Heart right ventricle (tissue), 16 donors: ENCODE measurements around the gene GREB1. TPM values are rescaled to one million over a fixed set of nuclear protein-coding genes. Genes with fewer than 3 reads are reported as not detected.
A peak's percentile ranks its signal among the peaks of the same experiment; 100 is the strongest.

ENCODE experiments used
- ATAC-seq, 8 donors: fragments of 200-7000 bp; cut with Tn5 transposase; one replicate each; pipeline ENCODE4 v1.9.1; 2020; ENCODE audit warnings: mild to moderate bottlenecking in 8 of 8, moderate library complexity in 8 of 8, moderate number of reproducible peaks in 1 of 8
- DNase-seq, 2 donors: peaks; one replicate each; pipeline ENCODE4 v3.0.0-alpha.2; 2020
- H3K27ac ChIP-seq, 10 donors: fragments of 200-600 bp; sonication (generic) in 2 of 10; one replicate each; pipeline versions ENCODE4 v1.5.0 to v1.8.0; 2020 to 2022; ENCODE audit warnings: mild to moderate bottlenecking in 3 of 10
- H3K27me3 ChIP-seq, 7 donors: fragments of 200-600 bp; one replicate each; pipeline ENCODE4 v1.8.0; 2021 to 2022; ENCODE audit warnings: mild to moderate bottlenecking in 2 of 7
- H3K36me3 ChIP-seq, 9 donors: fragments of 200-600 bp; sonication (generic) in 1 of 9; one replicate each; pipeline versions ENCODE4 v1.5.0 to v1.8.0; 2020 to 2022; ENCODE audit warnings: mild to moderate bottlenecking in 2 of 9
- H3K4me1 ChIP-seq, 9 donors: fragments of 200-600 bp; sonication (generic) in 1 of 9; one replicate each; pipeline versions ENCODE4 v1.5.0 to v1.8.0; 2020 to 2022; ENCODE audit warnings: mild to moderate bottlenecking in 4 of 9
- H3K4me3 ChIP-seq, 10 donors: fragments of 200-600 bp; sonication (generic) in 2 of 10; one replicate each; pipeline versions ENCODE4 v1.5.0 to v1.8.0; 2020 to 2022; ENCODE audit warnings: mild to moderate bottlenecking in 7 of 10, moderate library complexity in 2 of 10
- H3K9me3 ChIP-seq, 11 donors: fragments of 200-600 bp in 10 of 11; sonication (generic) in 2 of 11; one replicate each; pipeline versions ENCODE4 v1.5.0 to v1.8.0; 2013 to 2022; ENCODE audit warnings: mild to moderate bottlenecking in 2 of 11, control low read depth in 1 of 11, moderate library complexity in 1 of 11
- WGBS, 2 donors: extraction: QIAGEN DNeasy Blood & Tissue Kit; methylation state at CpG; one replicate each; pipeline ENCODE4 v1.1.7; 2013; ENCODE audit warnings: inconsistent platforms in 1 of 2; 5-methylcytosine and 5-hydroxymethylcytosine counted together
- intact Hi-C, 10 donors: fragments of 100-400 bp; cut with DNase I; formaldehyde crosslinking; loops; one replicate each; pipeline versions ENCODE4 v1.11.1 to v1.14.2; 2022
- polyA plus RNA-seq, 2 donors: library from polyadenylated mRNA; stranded (reverse); fragments of 200-250 nt; gene quantifications; one replicate each; pipeline ENCODE4 v1.2.3, GENCODE V29; 2013
- total RNA-seq, 10 donors: library from RNA; stranded (reverse); fragmentation: NEBNext Ultra II Directional in 3 of 10; extraction: Animal tissue kit (Norgen Biotek cat#: 25700) in 3 of 10; gene quantifications; one replicate each; pipeline versions ENCODE4 v1.2.1 to v1.2.4, GENCODE V29; 2021 to 2023
- TF ChIP-seq, protein P1 (sequence below), 9 donors: fragments of 200-600 bp; sonication (generic) in 2 of 9; IDR thresholded peaks; one replicate each; pipeline versions ENCODE4 v1.5.0 to v1.8.0; 2021 to 2022; ENCODE audit warnings: antibody characterized with exemption in 9 of 9, mild to moderate bottlenecking in 5 of 9, moderate library complexity in 1 of 9
- donor health status: Arrhythmogenic right ventricular cardiomyopathy.
- donor health status: ischemic (EF 13 %, LVEDD 7.1; RV severe dilation, severe dysfunction).
- donor health status: healthy with polysubstance abuse.
- donor health status: DM: no; HTN: yes; CAD: no.
- donor health status: DM: no; HTN: no; CAD: no.
- donor health status: ischemic (EF 25% LVEDD 6.9; RV normal size, moderate dysfunction).
- donor health status: ischemic (EF 25% LVEDD 5.7; RV mildly dilated, moderate dysfunction).
- donor health status: healthy.
- donor health status: DM: yes; HTN: yes; CAD: no.
- donor health status: Ischemic cardiomyopathy.
- donor health status: ischemic (EF 35%, LVEDD 5.7; RV mildly dilated, moderate dysfunction).
- donor health status: nonischemic (EF 11% LVEDD 7.7; RV severe dilation, severe dysfunction).
- donor health status: DM: yes; HTN: yes; CAD: no.
- donor health status: PGD.
- donor health status: ischemic (EF 29% LVEDD 5.4; RV normal size, mild dysfunction).
- donor health status: nonischemic (EF 23%, LVEDD 6.1; RV moderate dilation, normal function).

Gene GREB1
- total and polyA plus RNA-seq, 12 donors: 1.2 to 15.6 (median 7.8) TPM

DNA sequence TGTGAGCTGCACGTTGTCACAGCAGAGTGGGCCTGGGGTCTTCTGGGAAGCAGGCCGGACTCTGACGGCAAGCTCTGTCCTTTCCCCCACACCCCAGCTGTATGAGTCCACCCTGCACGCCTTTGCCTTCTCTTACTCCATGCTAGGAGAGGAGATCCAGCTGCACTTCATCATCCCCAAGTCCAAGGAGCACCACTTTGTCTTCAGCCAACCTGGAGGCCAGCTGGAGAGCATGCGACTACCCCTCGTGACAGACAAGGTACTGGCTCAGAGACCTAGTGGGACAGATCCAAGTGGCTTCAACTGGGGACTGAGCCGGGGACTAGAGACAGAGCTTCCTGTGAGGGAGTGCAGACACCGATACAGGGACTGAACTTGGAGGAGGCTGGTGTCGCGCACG lies 96.0 kb downstream of the GREB1 start:
- H3K36me3 ChIP-seq: peaks cover 0 to 49% (median 7%) of the 10 kb centered on the region in 9 donors
- no peak overlapping the region for H3K27ac ChIP-seq
- WGBS, 2 donors: 65 to 69% methylated on average over 11 of the region's 11 CpGs
- H3K9me3 ChIP-seq: peaks cover 0 to 13% (median 0%) of the 10 kb centered on the region in 11 donors
- H3K4me3 ChIP-seq: no peak overlapping the region
- intact Hi-C loops: no loop called here
- no peaks in the 10 kb centered on the region for H3K27me3 ChIP-seq
- H3K4me1 ChIP-seq: no peaks in the 10 kb centered on the region
- ATAC-seq (peak in 3 of 8 donors; percentile 11 to 29 (median 12)), DNase-seq (no peak)
- TF ChIP-seq, protein P1, sequence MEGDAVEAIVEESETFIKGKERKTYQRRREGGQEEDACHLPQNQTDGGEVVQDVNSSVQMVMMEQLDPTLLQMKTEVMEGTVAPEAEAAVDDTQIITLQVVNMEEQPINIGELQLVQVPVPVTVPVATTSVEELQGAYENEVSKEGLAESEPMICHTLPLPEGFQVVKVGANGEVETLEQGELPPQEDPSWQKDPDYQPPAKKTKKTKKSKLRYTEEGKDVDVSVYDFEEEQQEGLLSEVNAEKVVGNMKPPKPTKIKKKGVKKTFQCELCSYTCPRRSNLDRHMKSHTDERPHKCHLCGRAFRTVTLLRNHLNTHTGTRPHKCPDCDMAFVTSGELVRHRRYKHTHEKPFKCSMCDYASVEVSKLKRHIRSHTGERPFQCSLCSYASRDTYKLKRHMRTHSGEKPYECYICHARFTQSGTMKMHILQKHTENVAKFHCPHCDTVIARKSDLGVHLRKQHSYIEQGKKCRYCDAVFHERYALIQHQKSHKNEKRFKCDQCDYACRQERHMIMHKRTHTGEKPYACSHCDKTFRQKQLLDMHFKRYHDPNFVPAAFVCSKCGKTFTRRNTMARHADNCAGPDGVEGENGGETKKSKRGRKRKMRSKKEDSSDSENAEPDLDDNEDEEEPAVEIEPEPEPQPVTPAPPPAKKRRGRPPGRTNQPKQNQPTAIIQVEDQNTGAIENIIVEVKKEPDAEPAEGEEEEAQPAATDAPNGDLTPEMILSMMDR (IDR thresholded peaks at IDR 0.05): no peak

- TF ChIP-seq, protein P1 (IDR thresholded peaks at IDR 0.05): no peak
- intact Hi-C loops: no loop called here
- no peak for ATAC-seq
Measured at GRCh38 chr2:11630855-11631254, 97.0 kb downstream of the GREB1 start.

GRCh38 chr2:11631462-11631861 lies 97.6 kb downstream of the GREB1 start:
- ATAC-seq (no peak), DNase-seq (no peak)
- no peaks in the 10 kb centered on the region for H3K27me3 ChIP-seq
- peaks cover 0 to 46% (median 3%) of the 10 kb centered on the region in 9 donors for H3K36me3 ChIP-seq
- 90 to 94% methylated on average over 7 of the region's 7 CpGs for WGBS, 2 donors
- TF ChIP-seq, protein P1 (IDR thresholded peaks at IDR 0.05): no peak
- no peak overlapping the region for H3K27ac ChIP-seq
- peaks cover 0 to 12% (median 0%) of the 10 kb centered on the region in 11 donors for H3K9me3 ChIP-seq
- H3K4me3 ChIP-seq: no peak overlapping the region
- H3K4me1 ChIP-seq: no peaks in the 10 kb centered on the region
- intact Hi-C loops: no loop called here

More at GRCh38 chr2:11630855-11631254, 97.0 kb downstream of the GREB1 start:
- no peaks in the 10 kb centered on the region for H3K27me3 ChIP-seq
- no peak for DNase-seq
- 89 to 91% methylated on average over 4 of the region's 4 CpGs for WGBS, 2 donors
- H3K27ac ChIP-seq: no peak overlapping the region
- peaks cover 0 to 47% (median 7%) of the 10 kb centered on the region in 9 donors for H3K36me3 ChIP-seq
- no peak overlapping the region for H3K4me3 ChIP-seq
- no peaks in the 10 kb centered on the region for H3K4me1 ChIP-seq
- peaks cover 0 to 13% (median 0%) of the 10 kb centered on the region in 11 donors for H3K9me3 ChIP-seq

GRCh38 chr2:11633923-11634478 lies 100.2 kb downstream of the GREB1 start:
- Histone ChIP-seq H3K4me3 (no peak overlapping the region), H3K9me3 (no peaks in the 10 kb centered on the region), H3K27ac (no peak overlapping the region), H3K36me3 (peaks cover 0 to 47% (median 0%) of the 10 kb centered on the region in 9 donors), H3K27me3 (no peaks in the 10 kb centered on the region), H3K4me1 (no peaks in the 10 kb centered on the region)
- TF ChIP-seq, protein P1 (IDR thresholded peaks at IDR 0.05): no peak
- intact Hi-C loops: no loop called here
- 93 to 96% methylated on average over 28 of the region's 28 CpGs for WGBS, 2 donors
- ATAC-seq (no peak), DNase-seq (no peak)
